SU-DHL-6 (cell line): ENCODE measurements around the gene MNT.

Experiments used
- CTCF ChIP-seq: fragments of 200-600 bp; sonication (generic); IDR thresholded peaks from one replicate; pipeline ENCODE4 v1.5.1; 2017; ENCODE audit warnings: antibody characterized with exemption, mild to moderate bottlenecking, low read length, moderate library complexity; ENCODE audit not compliant: insufficient read depth, poor library complexity, severe bottlenecking
- EZH2phosphoT487 ChIP-seq: fragments of 200-600 bp; sonication (generic), shearing (Covaris generic); conservative IDR thresholded peaks from 2 replicates; pipeline ENCODE4 v1.6.1; 2018; ENCODE audit warnings: mild to moderate bottlenecking, antibody characterized with exemption, low read length, moderate library complexity, mixed read lengths

DNA sequence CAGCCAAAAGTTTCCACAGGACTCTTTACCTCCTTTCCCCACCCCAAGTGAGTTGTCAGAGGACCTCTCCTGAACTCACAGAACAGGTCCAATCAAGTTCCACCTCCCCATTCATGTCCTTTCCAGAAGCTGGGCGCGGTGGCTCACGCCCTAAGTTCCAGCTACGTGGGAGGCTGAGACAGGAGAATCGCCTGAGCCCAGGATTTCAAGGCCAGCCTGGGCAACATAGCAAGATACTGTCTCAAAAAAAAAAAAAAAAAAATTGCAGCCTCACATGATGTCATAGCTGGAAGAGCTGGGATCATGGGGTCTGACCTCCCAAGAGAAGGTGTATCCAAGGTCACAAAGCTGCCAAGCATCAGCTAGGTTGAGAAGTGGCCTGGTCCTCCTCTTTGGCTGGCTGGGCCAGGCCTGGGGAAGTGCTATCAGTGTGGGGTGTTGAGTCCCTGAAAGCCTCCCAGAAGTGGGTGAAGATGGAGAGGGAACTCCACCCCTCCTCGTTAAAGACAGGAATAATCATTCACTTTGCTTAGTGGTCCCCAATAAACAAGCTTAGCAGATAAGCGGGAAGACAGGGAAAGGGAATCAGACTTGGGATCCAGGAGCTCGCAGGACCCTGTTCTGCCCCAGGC is 5.5 kb upstream of the MNT start:
- TF ChIP-seq CTCF (no peak), EZH2phosphoT487 (no peak)
